ENCODE measurements around the gene WASF1.

GRCh38 chr6:110085285-110085684 lies 94.2 kb downstream of the WASF1 start:
- no peak for TF ChIP-seq CTCF (conservative IDR thresholded peaks at IDR 0.05 in 1 of 2, IDR thresholded peaks at IDR 0.05 in 1 of 2; ENCODE audit: low read depth in 1 of 2, low read length in 2 of 2)
- TF ChIP-seq EZH2 (IDR thresholded peaks at IDR 0.05; ENCODE audit: low read length, missing control alignments), result no peak
